Adrenal gland (tissue), 19 donors: ENCODE results near the gene CDCA4. TPM values are rescaled to one million over a fixed set of nuclear protein-coding genes. Genes with fewer than 3 reads are reported as not detected.
A peak's percentile ranks its signal among the peaks of the same experiment; 100 is the strongest.

Experiments
- DNase-seq, 7 donors: peaks; one replicate each; pipeline ENCODE4 v3.0.0-alpha.2; 2019 to 2020
- H3K27ac ChIP-seq, 5 donors: fragments of 200-600 bp; sonication (generic) in 4 of 5; 1 replicate in 3 of 5; 2 replicates in 2 of 5; pipeline versions ENCODE4 v1.5.1 to v1.8.0; 2016 to 2020; ENCODE audit warnings: mild to moderate bottlenecking in 1 of 5
- H3K27me3 ChIP-seq: fragments of 200-600 bp; 2 replicates; pipeline ENCODE4 v1.8.0; 2021
- H3K36me3 ChIP-seq, 2 donors: fragments of 200-600 bp; replicated peaks in 1 of 2; 1 replicate in 1 of 2; 2 replicates in 1 of 2; pipeline versions ENCODE4 v1.5.1 to v1.8.0; 2018 to 2022
- H3K4me1 ChIP-seq, 2 donors: fragments of 200-600 bp; replicated peaks in 1 of 2; 1 replicate in 1 of 2; 2 replicates in 1 of 2; pipeline versions ENCODE4 v1.5.1 to v1.8.0; 2018 to 2021
- H3K4me3 ChIP-seq, 4 donors: fragments of 200-600 bp; sonication (generic) in 3 of 4; one replicate each; pipeline ENCODE4 v1.5.1; 2016 to 2018
- H3K9me3 ChIP-seq, 3 donors: fragments of 200-600 bp; sonication (generic) in 1 of 3; replicated peaks in 1 of 3; 1 replicate in 2 of 3; 2 replicates in 1 of 3; pipeline versions ENCODE4 v1.5.1 to v1.8.0; 2016 to 2021
- CTCF ChIP-seq, 6 experiments: fragments of 450-650 bp in 4 of 6; fragments of 200-600 bp in 2 of 6; sonication (generic) in 1 of 6; IDR thresholded peaks; 1 replicate in 5 of 6; 2 replicates in 1 of 6; pipeline versions ENCODE4 v1.5.1 to v1.8.0; 2016 to 2021; ENCODE audit warnings: antibody characterized with exemption in 6 of 6, mild to moderate bottlenecking in 2 of 6, moderate library complexity in 1 of 6
- POLR2A ChIP-seq, 2 donors: fragments of 450-650 bp; IDR thresholded peaks; one replicate each; pipeline ENCODE4 v1.6.1; 2017; ENCODE audit warnings: antibody characterized with exemption in 2 of 2, mild to moderate bottlenecking in 2 of 2, moderate library complexity in 1 of 2
- WGBS, 4 donors: extraction: QIAGEN DNeasy Blood & Tissue Kit in 2 of 4; methylation state at CpG; one replicate each; pipeline versions ENCODE4 v1.1.5 to v1.1.7; 2013 to 2017; 5-methylcytosine and 5-hydroxymethylcytosine counted together
- intact Hi-C, 2 donors: fragments of 100-400 bp; cut with DNase I; formaldehyde crosslinking; loops; one replicate each; pipeline versions ENCODE4 v1.14.1 to v1.15.0; 2022 to 2023
- long read RNA-seq, 10 donors: library from polyadenylated mRNA in 3 of 10; unstranded in 2 of 10; stranded (forward) in 1 of 10; transcript quantifications; one replicate each; pipeline ENCODE4 v2.0.0 and lab custom pipeline, GENCODE V29; 2021 to 2026
- polyA plus RNA-seq, 3 donors: library from polyadenylated mRNA; stranded (reverse); fragments of 200-250 nt in 2 of 3; fragments of 350-450 nt in 1 of 3; fragmentation: Illumina TruSeq in 1 of 3; extraction: RNeasy Lipid Tissue Mini Kit (QIAGEN cat#74804) in 1 of 3; gene quantifications; one replicate each; pipeline ENCODE4 v1.2.3, GENCODE V29; 2013 to 2014
- total RNA-seq, 9 donors: library from RNA; depleted of rRNA in 4 of 9; stranded (reverse); fragments of >200 nt in 4 of 9; fragments of 120-200 nt in 1 of 9; fragmentation: NEBNext Ultra II Directional in 1 of 9; extraction: Animal tissue kit (Norgen Biotek cat#: 25700) in 1 of 9; gene quantifications; one replicate each; pipeline versions ENCODE4 v1.1.0 to v1.2.4, GENCODE V29; 2013 to 2023
- donor health status: healthy with polysubstance abuse.
- donor health status: Bipolar disorder and iron deficiency.
- donor health status: DM: yes; HTN: yes; CAD: no.
- donor health status: DM: no; HTN: no; CAD: no.
- donor health status: DM: no; HTN: no; CAD: no.
- donor health status: DM: yes; HTN: yes; CAD: no.

The CDCA4 gene
- 10 to 100 TPM in 1 of 9 donors, 1 to 10 TPM in 7, under 1 TPM in 1; 0.66 to 10.5 (median 4.0) TPM for total RNA-seq
- 1 to 10 TPM; 1.9 to 6.8 (median 4.9) TPM for polyA plus RNA-seq
- long read RNA-seq, donor 1, partial matches to known transcripts = 0 of 2 reads
- long read RNA-seq, donor 1, other reads (novel, unspliced or antisense) = 0 of 2 reads
- long read RNA-seq, donor 2, partial matches to known transcripts = 0 of 2 reads
- long read RNA-seq, donor 2, other reads (novel, unspliced or antisense) = 0 of 2 reads
- long read RNA-seq, donor 3 = 0 reads
- long read RNA-seq, donor 4 = 0 reads
- long read RNA-seq, donor 5, transcript CDCA4-201 (2 exons, 2,513 nt) = major isoform, 8 of 10 reads
- long read RNA-seq, donor 5, partial matches to known transcripts = 0 of 10 reads
- long read RNA-seq, donor 5, other reads (novel, unspliced or antisense) = 2 of 10 reads
- long read RNA-seq, donor 6, partial matches to known transcripts = 0 of 4 reads
- long read RNA-seq, donor 6, other reads (novel, unspliced or antisense) = 0 of 4 reads
- long read RNA-seq, donor 7, partial matches to known transcripts = 0 of 2 reads
- long read RNA-seq, donor 7, other reads (novel, unspliced or antisense) = 0 of 2 reads
- long read RNA-seq, donor 8, transcript CDCA4-201 (2 exons, 2,513 nt) = major isoform, 7 of 14 reads
- long read RNA-seq, donor 8, partial matches to known transcripts = 7 of 14 reads
- long read RNA-seq, donor 8, other reads (novel, unspliced or antisense) = 0 of 14 reads
- long read RNA-seq, donor 9, partial matches to known transcripts = 0 of 4 reads
- long read RNA-seq, donor 9, other reads (novel, unspliced or antisense) = 0 of 4 reads
- long read RNA-seq, donor 10, transcript CDCA4-201 (2 exons, 2,513 nt) = major isoform, 5 of 5 reads
- long read RNA-seq, donor 10, partial matches to known transcripts = 0 of 5 reads
- long read RNA-seq, donor 10, other reads (novel, unspliced or antisense) = 0 of 5 reads

GRCh38 chr14:105020815-105021655 is at the start of gene CDCA4:
CDCA4 (minus strand) TSS chr14:105021083; CDS start chr14:105011929, 9,154 bp downstream.
- peak within 1 kb of the TSS; percentile 67 to 85 (median 70) for H3K27ac ChIP-seq
- no peaks in the 10 kb centered on the region for H3K36me3 ChIP-seq
- peak within 1 kb of the TSS; percentile 38 to 92 (median 87) for H3K4me3 ChIP-seq
- 0% methylated on average over 3 to 115 of the region's 115 CpGs for WGBS, 4 donors
- H3K4me1 ChIP-seq = peaks cover 22 to 39% of the 10 kb centered on the region in 2 donors
- intact Hi-C loops = no loop called here
- peak; percentile 50 to 81 for TF ChIP-seq POLR2A (IDR thresholded peaks at IDR 0.05)
- peak in 1 of 6 experiments; percentile 19 for TF ChIP-seq CTCF (IDR thresholded peaks at IDR 0.05)
- DNase-seq = peak; percentile 96 to 99 (median 98)
- no peaks in the 10 kb centered on the region for H3K27me3 ChIP-seq
- H3K9me3 ChIP-seq = no peaks in the 10 kb centered on the region

GRCh38 chr14:105069871-105070759 is 49.2 kb upstream of the CDCA4 start:
- Histone ChIP-seq H3K27ac (peak overlapping the region in 3 of 5 donors; percentile 38 to 82 (median 44)), H3K36me3 (no peaks in the 10 kb centered on the region), H3K4me3 (no peak overlapping the region), H3K4me1 (no peaks in the 10 kb centered on the region), H3K9me3 (no peaks in the 10 kb centered on the region), H3K27me3 (peaks cover 7% of the 10 kb centered on the region)
- peak in 4 of 7 donors; percentile 22 to 49 (median 34) for DNase-seq
- intact Hi-C loops = no loop called here
- 57 to 72% (median 60%) methylated on average over 18 to 20 of the region's 20 CpGs for WGBS, 4 donors
- TF ChIP-seq POLR2A (IDR thresholded peaks at IDR 0.05) = no peak
- TF ChIP-seq CTCF (IDR thresholded peaks at IDR 0.05) = no peak

- no peak for TF ChIP-seq POLR2A (IDR thresholded peaks at IDR 0.05)
- no peak for TF ChIP-seq CTCF (IDR thresholded peaks at IDR 0.05)
- no peak for DNase-seq
- intact Hi-C loops = no loop called here
- Histone ChIP-seq H3K4me1 (no peaks in the 10 kb centered on the region), H3K36me3 (no peaks in the 10 kb centered on the region), H3K27ac (peak overlapping the region in 1 of 5 donors; percentile 82), H3K27me3 (peaks cover 7% of the 10 kb centered on the region), H3K9me3 (no peaks in the 10 kb centered on the region), H3K4me3 (no peak overlapping the region)
- 74 to 91% (median 77%) methylated on average over 10 of the region's 10 CpGs for WGBS, 4 donors
These were observed 48.6 kb upstream of the CDCA4 start for GRCh38 chr14:105069522-105069870.
